ENCODE results near the gene RPL7A.
A peak's percentile ranks its signal among the peaks of the same experiment; 100 is the strongest.

The RPL7A gene

DNA sequence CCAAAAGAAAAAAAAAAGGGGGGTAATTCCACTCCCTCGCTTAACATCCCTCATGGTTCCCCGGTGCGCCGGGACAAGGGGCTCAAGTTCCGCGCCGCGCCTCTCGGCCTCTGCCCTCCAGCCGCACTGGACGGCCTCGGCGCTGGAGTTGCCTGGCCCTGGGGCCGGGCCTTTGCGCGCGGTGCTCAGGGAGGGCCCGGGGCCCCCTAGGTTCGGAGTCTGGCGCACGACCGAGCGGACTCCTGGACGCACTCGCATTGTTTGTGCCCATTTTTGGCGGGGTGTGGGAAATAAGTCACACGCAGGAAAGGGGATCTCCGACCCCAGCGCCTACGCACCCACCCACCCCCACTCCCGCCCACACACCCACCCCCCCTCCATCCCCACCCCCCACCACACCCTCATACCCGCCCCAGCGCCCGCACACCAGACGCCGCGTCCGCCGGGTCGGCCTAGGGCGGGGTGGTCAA lies 468 bp upstream of the RPL7A start:
- peak; percentile 38 for DNase-seq (ENCODE audit: low spot score)

- no peak for DNase-seq (ENCODE audit: low spot score)
Observed at GRCh38 chr9:133348718-133349573, 928 bp downstream of the RPL7A start.

GRCh38 chr9:133349965-133350616 lies 2.1 kb downstream of the RPL7A start:
- DNase-seq (ENCODE audit: low spot score), result no peak

DNA sequence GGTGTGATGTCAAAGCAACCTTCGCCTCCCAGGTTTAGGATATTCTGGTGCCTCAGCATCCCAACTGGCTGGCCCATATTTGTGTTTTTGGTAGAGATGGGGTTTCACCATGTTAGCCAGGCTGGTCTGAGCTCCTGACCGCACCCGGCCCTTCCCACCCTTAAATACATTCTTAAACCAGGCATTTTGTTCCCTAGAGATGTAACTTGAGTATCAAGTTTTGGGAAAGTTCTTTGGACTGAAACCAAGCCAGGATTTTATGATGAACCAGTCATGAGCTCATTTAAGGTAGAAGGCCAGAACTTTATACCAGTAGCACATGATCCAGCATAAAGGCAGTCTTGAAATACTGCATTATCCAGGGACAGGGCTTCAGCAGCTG lies 3.5 kb downstream of the RPL7A start:
- no peak for DNase-seq (ENCODE audit: low spot score)

- peak; percentile 67 for DNase-seq (ENCODE audit: low spot score)
Observed at GRCh38 chr9:133351908-133352634, 4.1 kb downstream of the RPL7A start.

- DNase-seq (ENCODE audit: low spot score), result no peak
Observed at GRCh38 chr9:133352635-133353340, 4.8 kb downstream of the RPL7A start.

GRCh38 chr9:133353548-133353947 lies 5.5 kb downstream of the RPL7A start:
- no peak for DNase-seq (ENCODE audit: low spot score)

- DNase-seq (ENCODE audit: low spot score), result no peak
Observed at GRCh38 chr9:133354766-133355165, 6.7 kb downstream of the RPL7A start.

DNA sequence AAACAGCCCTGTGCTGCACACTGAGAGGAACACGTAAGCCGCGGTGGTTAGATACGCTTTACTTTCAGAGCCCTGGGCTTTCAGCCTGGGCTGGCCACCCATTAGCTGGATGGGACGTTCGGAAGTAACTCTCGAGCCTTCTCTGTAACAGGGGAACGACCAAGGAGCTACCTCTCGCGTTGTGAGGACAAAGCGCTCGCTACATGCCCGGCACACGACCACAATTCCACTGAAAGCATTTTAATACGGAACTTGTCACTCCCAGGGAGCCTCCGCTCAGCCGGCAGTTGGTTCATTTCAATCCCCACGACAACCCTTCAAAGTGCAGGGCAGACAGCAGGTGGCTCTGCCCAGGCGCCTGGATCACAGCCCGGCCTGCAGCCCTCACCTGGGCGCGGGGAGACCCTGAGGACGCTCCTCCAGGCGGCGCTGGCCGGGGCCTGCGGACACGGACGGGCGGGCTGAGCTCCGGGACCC lies 7.9 kb downstream of the RPL7A start:
- DNase-seq (ENCODE audit: low spot score), result no peak

DNA sequence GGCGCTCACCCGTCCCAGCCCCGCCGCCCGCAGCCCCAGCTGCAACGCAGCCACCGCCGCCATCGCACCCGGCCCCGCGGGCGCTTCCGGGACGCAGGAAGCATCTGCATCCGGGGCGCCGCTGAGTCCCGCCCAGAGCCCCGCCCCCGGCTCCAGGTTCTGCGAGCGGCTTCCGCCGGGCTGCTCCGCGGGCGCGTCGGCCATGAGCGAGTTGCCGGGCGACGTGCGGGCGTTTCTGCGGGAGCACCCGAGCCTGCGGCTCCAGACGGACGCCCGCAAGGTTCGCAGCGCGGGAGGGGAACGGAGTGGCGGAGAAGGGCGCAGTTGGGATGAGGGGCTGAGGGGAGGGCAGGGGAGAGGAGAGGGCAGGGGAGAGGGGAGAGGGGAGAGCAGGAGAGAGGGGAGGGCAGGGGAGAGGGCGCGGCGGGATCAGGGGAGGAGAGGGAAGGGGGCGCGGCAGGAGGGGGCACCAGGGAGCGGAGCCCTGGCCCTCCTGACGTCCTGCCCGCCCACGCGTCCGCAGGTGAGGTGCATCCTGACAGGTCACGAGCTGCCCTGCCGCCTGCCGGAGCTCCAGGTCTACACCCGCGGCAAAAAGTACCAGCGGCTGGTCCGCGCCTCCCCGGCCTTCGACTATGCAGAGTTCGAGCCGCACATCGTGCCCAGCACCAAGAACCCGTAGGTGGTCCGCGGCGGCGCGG lies 8.5 kb downstream of the RPL7A start, which contains the start of the genes SURF1 and SURF2:
TSS of gene SURF1 (minus strand) at position 97 of the 701 bp plus-strand sequence. CDS start at position 63, 34 bp downstream.
TSS of gene SURF2 (plus strand) at position 160 of the 701 bp plus-strand sequence. CDS start at position 203, 43 bp downstream.
- DNase-seq (ENCODE audit: low spot score), result peak; percentile 86

DNA sequence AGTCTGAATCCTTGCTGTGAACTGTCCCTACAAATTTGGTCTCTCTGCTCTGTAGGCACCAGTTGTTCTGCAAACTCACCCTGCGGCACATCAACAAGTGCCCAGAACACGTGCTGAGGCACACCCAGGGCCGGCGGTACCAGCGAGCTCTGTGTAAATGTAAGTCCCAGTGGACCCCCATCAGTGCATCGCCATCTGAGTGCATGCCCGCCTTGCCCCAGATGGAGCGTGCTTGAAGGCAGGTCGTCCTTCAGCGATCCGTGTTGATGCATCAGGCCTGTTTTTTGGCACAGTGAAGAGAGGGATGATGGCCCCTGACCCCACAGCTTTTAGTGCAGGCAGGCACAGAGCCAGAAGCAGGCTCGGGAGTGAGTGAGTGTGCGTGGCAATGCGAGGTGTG lies 9.6 kb downstream of the RPL7A start:
- DNase-seq (ENCODE audit: low spot score), result no peak

DNA sequence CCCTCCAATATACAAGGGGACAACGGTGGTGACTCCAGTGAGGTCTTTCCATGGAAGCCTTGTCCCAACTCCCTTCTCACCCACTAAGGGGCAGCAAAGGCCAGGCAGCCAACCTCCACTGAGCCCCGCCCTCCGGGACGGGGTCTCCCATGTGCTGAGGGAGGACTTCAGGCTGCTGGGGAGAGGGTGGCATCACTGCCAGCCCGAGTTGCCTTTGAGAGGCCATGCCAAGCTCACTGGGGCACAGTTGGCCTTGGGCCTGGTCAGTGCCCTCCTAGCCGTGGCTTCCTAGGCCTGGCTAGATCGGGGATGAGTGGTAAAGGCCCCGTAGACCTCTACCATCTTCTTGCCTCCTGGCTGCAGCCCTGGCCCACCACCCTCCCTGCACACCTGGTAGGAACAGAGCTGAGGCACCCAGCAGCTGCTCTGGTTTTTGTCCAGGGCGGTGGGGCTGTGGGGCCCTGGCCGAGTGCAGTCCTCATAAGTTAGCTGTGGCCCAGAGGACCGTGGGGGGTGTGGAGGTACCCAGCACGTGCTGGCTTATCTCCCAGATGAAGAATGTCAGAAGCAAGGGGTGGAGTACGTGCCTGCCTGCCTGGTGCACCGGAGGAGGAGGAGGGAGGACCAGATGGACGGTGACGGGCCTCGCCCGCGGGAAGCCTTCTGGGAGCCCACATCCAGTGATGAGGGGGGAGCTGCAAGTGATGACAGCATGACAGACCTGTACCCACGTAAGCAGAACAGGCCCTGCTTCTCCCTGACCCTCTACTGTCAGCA lies 11.6 kb downstream of the RPL7A start:
- DNase-seq (ENCODE audit: low spot score), result no peak

GRCh38 chr9:133360400-133361393 lies 12.7 kb downstream of the RPL7A start:
- DNase-seq (ENCODE audit: low spot score), result no peak

GRCh38 chr9:133361507-133362092 lies 13.6 kb downstream of the RPL7A start:
- DNase-seq (ENCODE audit: low spot score), result no peak

DNA sequence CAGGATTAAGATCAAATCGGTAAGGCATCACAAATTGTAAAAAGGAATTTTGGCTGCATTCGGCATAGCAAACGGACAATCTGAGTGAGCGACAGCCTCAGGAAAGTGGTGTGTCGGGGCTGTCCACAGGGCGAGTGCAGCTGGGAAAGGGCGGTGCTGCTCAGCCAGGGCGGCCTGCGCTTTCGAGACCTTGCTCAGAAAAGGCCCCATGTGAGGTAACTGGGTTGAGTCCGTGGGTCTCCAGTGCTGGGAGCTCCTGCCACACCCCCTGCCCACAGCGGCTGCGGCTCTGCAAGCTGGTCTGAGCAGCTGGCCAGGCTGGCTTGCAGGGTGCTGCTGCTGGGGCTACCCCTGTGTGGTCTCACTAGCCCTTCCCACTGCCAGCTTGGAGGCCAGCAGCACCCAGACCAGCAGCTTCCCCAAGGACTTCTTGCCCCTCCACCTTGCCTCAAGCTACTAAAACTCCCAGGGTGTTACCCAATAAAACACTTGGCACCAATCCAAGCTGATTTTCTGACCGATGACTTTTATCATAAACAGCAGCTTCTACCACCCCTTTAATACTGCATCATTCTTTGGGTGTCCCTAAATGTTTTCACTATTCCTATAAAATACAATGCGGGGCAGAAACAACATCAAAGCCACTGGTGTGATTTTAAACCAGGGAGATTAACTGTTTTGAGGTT lies 14.5 kb downstream of the RPL7A start:
- no peak for DNase-seq (ENCODE audit: low spot score)

GRCh38 chr9:133366435-133366834 lies 18.4 kb downstream of the RPL7A start:
- no peak for DNase-seq (ENCODE audit: low spot score)

GRCh38 chr9:133367221-133367620 lies 19.2 kb downstream of the RPL7A start:
- DNase-seq (ENCODE audit: low spot score), result no peak

DNA sequence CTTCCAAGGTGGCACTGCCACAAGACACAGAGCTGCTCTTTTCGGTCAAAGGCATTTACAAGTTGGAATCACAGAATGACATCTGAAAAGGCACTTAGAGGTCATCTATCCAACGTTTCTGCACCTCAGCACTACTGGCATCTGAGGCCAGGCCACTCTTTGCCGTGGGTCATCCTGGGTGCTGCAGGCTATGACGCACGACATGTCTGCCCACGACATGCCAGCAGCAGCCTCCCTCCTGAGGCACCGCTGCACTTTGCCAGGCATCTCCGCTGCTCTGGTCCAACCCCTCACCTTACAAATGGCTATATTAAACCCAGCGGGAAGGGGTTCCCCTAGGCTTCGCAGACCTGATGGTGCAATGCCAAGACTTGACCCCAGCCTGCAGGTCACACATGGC lies 19.8 kb downstream of the RPL7A start:
- no peak for DNase-seq (ENCODE audit: low spot score)

All from kidney tubule cell (primary cell).